A673 (cell line): ENCODE data around the gene ETV6. TPM values are rescaled to one million over a fixed set of nuclear protein-coding genes. Genes with fewer than 3 reads are reported as not detected.
A peak's percentile ranks its signal among the peaks of the same experiment; 100 is the strongest.

Experiments used
- BruUV-seq: library from RNA; stranded (reverse); fragments of 400-500 nt; replicated peaks from 2 replicates; lab custom pipeline; 2021; lab: Mats Ljungman, UMichigan
- CTCF ChIA-PET: fragments of 300-600 bp; sonication (Branson Sonifier 250); formaldehyde crosslinking; loops from one replicate; lab custom pipeline; 2022; ENCODE audit warnings: antibody characterized with exemption; lab: Charles Lee
- POLR2A ChIA-PET: fragments of 300-600 bp; sonication (Branson Sonifier 250); formaldehyde crosslinking; loops from one replicate; lab custom pipeline; 2022; ENCODE audit warnings: antibody characterized with exemption; ENCODE audit not compliant: low non-redundant PET; lab: Charles Lee
- DNase-seq: peaks from one replicate; pipeline ENCODE4 v3.0.0-alpha.2; 2015; ENCODE audit warnings: low spot score
- H3K27ac ChIP-seq: fragments of 200-600 bp; sonication (generic); 2 replicates; pipeline ENCODE4 v1.5.1; 2016; ENCODE audit warnings: mixed run types, low read depth, mild to moderate bottlenecking, mixed read lengths, antibody characterized with exemption, low read length; ENCODE audit not compliant: poor library complexity, severe bottlenecking
- H3K27me3 ChIP-seq: fragments of 200-600 bp; sonication (generic); replicated peaks from 2 replicates; pipeline ENCODE4 v1.6.1; 2017; ENCODE audit warnings: mixed run types, low read depth, mild to moderate bottlenecking, mixed read lengths, antibody characterized with exemption, low read length; ENCODE audit not compliant: insufficient read depth, poor library complexity
- H3K36me3 ChIP-seq: fragments of 200-600 bp; sonication (generic); 2 replicates; pipeline ENCODE4 v1.6.1; 2016; ENCODE audit warnings: mixed run types, mild to moderate bottlenecking, mixed read lengths, antibody characterized with exemption, low read length; ENCODE audit not compliant: insufficient read depth, poor library complexity, severe bottlenecking
- H3K4me1 ChIP-seq: fragments of 200-600 bp; sonication (generic); 2 replicates; pipeline ENCODE4 v1.6.1; 2017; ENCODE audit warnings: mixed run types, mild to moderate bottlenecking, mixed read lengths, antibody characterized with exemption, low read length; ENCODE audit not compliant: insufficient read depth, poor library complexity, severe bottlenecking
- H3K4me3 ChIP-seq: fragments of 200-600 bp; sonication (generic); 2 replicates; pipeline ENCODE4 v1.5.1; 2016; ENCODE audit warnings: low read depth, mixed run types, mild to moderate bottlenecking, mixed read lengths, low read length; ENCODE audit not compliant: poor library complexity, severe bottlenecking
- H3K9me3 ChIP-seq: fragments of 200-600 bp; sonication (generic); 2 replicates; pipeline ENCODE4 v1.6.1; 2016; ENCODE audit warnings: mixed run types, low read depth, mild to moderate bottlenecking, mixed read lengths, antibody characterized with exemption, low read length; ENCODE audit not compliant: poor library complexity, severe bottlenecking
- CTCF ChIP-seq: fragments of 300-800, 200-600 bp; sonication (generic); conservative IDR thresholded peaks from 2 replicates; pipeline ENCODE4 v1.5.1; 2017; ENCODE audit warnings: low read depth, mild to moderate bottlenecking, antibody characterized with exemption, low read length, moderate library complexity, mixed read lengths
- EZH2 ChIP-seq: fragments of 200-600 bp; sonication (generic); IDR thresholded peaks from 2 replicates; pipeline ENCODE4 v1.6.1; 2017; ENCODE audit warnings: borderline replicate concordance, low read depth, mild to moderate bottlenecking, mixed read lengths, antibody characterized with exemption, low read length; ENCODE audit not compliant: poor library complexity, severe bottlenecking
- intact Hi-C: fragments of 100-400 bp; cut with micrococcal nuclease; formaldehyde crosslinking; loops from one replicate; pipeline ENCODE4 v1.10.0; 2022; ENCODE audit not compliant: unreplicated experiment
- total RNA-seq: library from RNA; stranded (reverse); gene quantifications from 2 replicates; pipeline ENCODE4 v1.2.3, GENCODE V29; 2021

ETV6 gene
- total RNA-seq, 1 experiment from 2014 or later: 32.4 TPM

- POLR2A ChIA-PET: no interaction called here
- peaks cover 61% of the 10 kb centered on the region for H3K4me1 ChIP-seq
- CTCF ChIA-PET: interaction anchor here (1.3 kb wide), 1 partner anchor 10 kb away, joined by 3 read pairs; no protein-coding TSS in a partner anchor
- peak overlapping the region; percentile 73 for H3K27ac ChIP-seq
- H3K9me3 ChIP-seq: no peaks in the 10 kb centered on the region
- no peak for TF ChIP-seq CTCF
- TF ChIP-seq EZH2: no peak
- no peaks in the 10 kb centered on the region for H3K36me3 ChIP-seq
- no peak for DNase-seq
- intact Hi-C loops: no loop called here
- H3K27me3 ChIP-seq: no peaks in the 10 kb centered on the region
- H3K4me3 ChIP-seq: no peak overlapping the region
- no TSS peak for BruUV-seq
Measured at GRCh38 chr12:11823043-11823442, 173.6 kb downstream of the ETV6 start.

DNA sequence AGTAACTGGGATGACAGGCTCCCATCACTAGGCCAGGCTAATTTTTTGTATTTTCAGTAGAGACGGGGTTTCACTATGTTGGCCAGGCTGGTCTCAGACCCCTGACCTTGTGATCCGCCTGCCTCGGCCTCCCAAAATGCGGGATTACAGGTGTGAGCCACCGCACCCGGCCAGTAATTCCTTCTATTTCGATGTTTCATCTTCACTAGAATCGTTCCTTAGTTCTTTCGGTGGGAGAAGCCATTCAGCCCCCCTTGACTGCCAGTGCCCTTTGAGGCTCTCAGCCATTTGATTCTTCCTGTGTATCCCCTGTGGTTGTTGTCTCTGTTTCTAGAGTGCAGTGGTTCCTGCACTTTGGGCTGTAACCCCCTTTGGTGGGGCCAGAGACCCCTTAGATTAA, 174.1 kb downstream of the ETV6 start:
- POLR2A ChIA-PET: no interaction called here
- DNase-seq: no peak

GRCh38 chr12:11824069-11824468, 174.6 kb downstream of the ETV6 start:
- no TSS peak for BruUV-seq
- DNase-seq: no peak
- Histone ChIP-seq H3K27me3 (no peaks in the 10 kb centered on the region), H3K9me3 (no peaks in the 10 kb centered on the region), H3K36me3 (no peaks in the 10 kb centered on the region), H3K4me3 (no peak overlapping the region), H3K4me1 (peaks cover 61% of the 10 kb centered on the region), H3K27ac (peak overlapping the region; percentile 73)
- ChIA-PET CTCF (no interaction called here), POLR2A (no interaction called here)
- TF ChIP-seq EZH2: no peak
- no peak for TF ChIP-seq CTCF
- intact Hi-C loops: no loop called here

More for the DNA sequence above, 174.1 kb downstream of the ETV6 start:
- no TSS peak for BruUV-seq
- Histone ChIP-seq H3K27ac (peak overlapping the region; percentile 73), H3K9me3 (no peaks in the 10 kb centered on the region), H3K36me3 (no peaks in the 10 kb centered on the region), H3K4me3 (no peak overlapping the region), H3K27me3 (no peaks in the 10 kb centered on the region), H3K4me1 (peaks cover 61% of the 10 kb centered on the region)
- intact Hi-C loops: no loop called here
- CTCF ChIA-PET: interaction anchor here (1.3 kb wide), 1 partner anchor 11 kb away, joined by 3 read pairs; no protein-coding TSS in a partner anchor
- TF ChIP-seq EZH2: no peak
- TF ChIP-seq CTCF: no peak
